Dedifferentiated amniotic fluid mesenchymal stem cell (primary cell): ENCODE measurements around the gene ZMIZ2.
"Not testable (repeated sequence)": the region's sequence is repeated elsewhere in the genome, so short reads cannot be mapped to it uniquely, and the experiment has no call there.

Experiments
- DNase-seq: peaks from one replicate; pipeline ENCODE4 v3.0.0-alpha.2; 2016; ENCODE audit errors: extremely low spot score

ZMIZ2 gene

DNA sequence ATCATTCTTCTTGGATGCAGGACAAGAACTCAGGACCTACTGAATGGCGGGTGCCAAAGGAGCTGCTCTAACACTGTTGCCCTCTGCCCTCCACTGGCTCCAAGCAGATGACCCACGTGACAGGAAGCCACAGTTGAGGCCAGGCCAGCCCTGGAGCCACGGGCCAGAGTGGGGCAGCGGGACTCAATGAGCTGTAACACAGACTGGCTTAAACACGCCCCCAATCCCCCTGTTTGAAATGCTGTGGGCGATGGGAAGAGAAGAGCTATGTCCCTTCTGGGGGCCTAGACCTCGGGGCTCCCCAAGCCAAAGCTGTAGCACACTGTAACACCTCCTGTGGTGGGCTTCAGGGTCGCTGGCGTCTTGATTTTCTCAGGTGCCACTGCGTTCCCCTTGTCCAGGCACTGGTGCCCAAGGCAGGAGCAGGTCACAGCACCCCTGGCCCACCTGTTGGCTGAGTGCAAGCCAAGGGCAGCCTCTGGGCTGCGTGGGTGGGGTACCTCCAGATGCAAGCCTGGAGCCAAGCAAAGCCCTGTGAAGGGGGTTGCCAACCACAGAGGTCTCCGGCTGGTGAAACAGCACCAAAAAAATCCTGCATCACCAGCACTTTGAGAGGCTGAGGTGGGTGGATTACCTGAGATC, 18.6 kb upstream of the ZMIZ2 start:
- no peak for DNase-seq

DNA sequence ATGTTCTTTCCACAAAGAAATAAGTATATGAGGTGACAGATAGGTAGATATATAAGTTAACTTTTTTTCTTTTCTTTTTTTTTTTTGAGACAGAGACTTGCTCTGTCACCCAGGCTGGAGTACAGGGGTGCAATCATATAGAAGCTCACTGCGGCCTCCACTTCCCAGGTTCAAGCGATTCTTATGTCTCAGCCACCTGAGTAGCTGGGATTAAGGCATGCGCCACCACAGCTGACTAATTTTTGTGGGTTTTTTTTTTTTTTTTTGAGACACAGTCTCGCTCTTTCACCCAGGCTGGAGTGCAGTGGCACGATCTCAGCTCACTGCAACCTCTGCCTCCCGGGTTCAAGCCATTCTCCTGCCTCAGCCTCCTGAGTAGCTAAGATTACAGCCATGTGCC, 15.7 kb upstream of the ZMIZ2 start:
- not testable (repeated sequence) for DNase-seq

DNA sequence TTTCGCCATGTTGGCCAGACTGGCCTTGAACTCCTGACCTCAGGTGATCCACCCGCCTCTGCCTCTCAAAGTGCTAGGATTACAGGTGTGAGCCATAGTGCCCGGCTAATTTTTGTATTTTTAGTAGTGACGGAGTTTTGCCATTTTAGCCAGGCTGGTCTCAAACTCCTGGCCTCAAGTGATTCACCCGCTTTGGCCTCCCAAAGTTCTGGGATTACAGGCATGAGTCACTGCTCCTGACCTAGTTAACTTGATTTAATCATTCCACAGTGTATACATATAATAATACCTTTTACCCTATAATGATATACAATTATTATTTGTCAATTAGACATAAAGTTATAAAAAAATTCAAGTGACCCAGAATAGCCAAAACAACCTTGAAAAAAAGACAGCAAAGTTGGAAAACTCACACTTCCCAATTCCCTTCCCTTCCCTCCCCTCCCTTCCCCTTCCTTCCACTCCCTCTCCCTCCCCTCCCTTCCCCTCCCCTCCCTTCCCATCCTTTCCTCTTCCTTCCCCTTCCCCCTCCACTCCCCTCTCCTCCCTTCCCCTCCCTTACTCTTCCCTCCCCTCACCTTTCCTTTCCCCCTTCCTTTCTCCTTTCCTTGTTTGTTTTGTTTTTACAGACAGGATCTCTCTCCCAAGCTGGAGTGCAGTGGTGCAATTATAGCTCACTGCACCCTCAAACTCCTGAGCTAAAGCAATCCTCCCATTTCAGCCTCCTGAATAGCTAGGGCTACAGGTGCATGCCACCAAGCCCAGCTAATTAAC, 14.8 kb upstream of the ZMIZ2 start:
- peak; percentile 46 for DNase-seq

DNA sequence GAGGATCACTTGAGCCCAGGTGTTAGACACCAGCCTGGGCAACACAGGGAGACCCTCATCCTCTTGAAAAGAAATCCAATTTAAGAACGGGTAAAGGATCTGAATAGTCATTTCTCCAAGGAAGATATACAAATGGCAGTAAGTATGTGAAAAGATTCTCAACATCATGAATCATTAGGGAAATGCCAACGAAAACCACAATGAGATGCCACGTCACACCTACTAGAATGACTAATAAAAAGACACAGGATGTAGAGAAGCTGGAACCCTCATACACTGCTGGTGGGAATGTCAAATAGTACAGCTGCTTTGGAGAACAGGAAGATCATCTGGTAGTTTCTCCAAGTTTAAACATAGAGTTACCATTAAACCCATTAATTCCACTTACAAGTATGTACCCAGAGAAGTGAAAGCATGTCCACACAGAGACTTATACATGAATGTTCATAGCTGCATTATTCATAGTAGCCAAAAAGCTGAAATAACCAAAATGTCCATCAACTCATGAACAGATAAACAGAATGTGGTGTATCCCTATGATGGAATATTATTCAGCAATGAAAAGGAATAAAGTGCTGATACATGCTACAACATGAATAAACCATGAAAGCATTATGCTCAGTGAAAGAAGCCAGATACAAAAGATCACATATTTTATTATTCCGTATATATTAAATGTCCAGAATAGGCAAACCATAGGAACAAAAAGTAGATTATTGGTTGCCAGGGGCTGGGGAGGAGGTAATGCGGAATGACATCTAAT, 13.1 kb upstream of the ZMIZ2 start:
- DNase-seq, result peak; percentile 92

DNA sequence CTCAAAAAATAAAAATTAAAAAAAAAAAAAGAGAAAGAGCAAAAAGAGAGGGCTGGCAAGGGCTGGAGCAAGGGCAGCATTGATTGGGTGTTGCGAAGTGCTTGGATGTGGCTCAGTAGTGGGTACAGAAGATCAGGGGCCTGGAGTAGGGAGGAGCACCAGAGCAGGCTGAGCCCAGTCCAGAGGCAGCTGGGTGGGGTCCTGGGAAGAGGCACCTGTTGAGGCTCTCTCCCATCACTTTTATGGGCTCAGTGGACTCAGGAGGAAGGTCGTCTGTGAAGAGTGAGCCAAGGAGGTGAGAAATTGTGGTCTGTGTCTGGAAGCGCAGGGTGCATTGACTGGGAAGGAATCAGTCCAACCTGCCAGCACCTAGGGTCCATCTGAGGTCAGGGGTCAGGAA, 11.8 kb upstream of the ZMIZ2 start:
- no peak for DNase-seq

DNA sequence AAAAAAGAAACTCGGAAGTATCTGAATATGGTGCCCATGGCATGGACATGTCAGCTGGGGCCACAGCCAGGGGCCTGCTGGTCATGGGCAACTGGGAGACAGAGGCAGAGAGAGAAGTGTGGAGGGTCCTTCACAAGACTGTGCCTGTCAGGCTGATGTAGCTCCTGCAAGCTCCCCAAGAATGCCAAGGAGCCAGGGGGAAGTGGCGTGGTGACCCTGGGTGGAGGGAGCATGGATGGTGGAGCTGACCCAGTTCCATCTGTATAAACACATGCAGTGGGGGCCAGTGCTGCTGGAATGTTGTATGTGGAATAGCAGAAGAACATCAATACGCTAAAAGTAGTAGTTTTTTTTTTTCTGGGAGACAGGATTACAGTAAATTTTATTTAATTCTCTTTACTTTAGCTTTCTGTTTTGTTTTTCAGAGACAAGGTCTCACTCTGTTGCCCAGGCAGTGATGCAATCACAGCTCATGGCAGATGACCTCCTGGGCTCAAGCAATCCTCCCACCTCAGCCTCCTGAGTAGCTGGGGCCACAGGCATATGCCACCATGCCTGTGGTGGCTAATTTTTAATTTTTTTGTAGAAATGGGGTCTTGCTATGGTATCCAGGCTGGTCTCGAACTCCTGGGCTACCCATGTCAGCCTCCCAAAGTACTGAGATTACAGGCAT, 10.5 kb upstream of the ZMIZ2 start:
- DNase-seq, result no peak

DNA sequence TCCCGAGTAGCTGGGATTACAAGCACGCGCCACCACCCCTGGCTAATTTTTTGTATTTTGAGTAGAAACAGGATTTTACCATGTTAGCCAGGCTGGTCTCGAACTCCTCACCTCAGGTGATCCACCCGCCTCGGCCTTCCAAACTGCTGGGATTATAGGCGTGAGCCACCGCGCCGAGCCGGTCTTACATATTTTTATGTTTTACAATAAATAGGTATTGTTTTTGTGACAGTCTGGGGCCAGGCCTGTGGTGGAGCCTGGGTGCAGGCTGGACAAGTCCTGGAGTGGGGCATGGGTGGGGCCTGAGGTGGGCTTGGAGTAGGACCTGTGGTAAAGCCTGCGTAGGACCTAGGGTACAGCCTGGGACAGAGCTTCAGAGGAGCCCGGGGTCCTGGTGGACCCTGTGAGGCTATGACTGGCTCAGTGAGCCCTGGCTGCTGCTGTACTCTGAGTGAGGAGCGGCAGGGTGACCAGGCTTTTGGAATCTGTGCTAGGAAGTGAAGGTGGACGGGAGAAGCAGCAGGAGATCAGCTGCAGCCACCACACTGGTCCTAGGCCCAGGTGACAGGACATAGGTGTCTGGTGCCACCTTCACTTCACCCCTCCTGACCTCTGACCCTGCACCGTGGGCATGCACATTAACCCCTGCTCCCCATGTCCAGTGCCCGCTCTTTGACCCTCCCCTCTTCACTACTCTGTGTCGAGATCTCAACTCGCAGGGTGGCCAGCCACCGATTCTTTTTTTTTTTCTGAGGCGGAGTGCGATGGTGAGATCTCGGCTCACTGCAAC, 9.6 kb upstream of the ZMIZ2 start:
- DNase-seq, result no peak

DNA sequence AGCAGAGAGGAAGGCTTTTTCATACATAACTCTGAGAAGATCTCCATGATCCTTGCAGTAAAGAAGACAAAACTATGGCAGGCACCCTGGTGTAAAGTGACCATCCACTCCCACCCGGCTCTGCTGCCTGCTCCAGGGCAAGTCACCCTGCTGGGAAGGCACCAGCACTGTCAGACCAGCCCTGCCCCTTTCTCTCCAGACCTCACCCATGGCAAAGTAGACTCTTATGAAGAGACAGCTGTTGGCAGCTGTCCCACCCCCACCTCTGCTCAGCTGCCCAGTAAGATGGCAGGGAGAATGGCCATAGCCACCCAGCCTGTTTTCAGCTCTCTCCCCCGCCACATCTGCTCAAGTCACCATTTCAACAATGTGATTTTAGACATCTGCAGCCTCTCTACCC, 8.6 kb upstream of the ZMIZ2 start:
- no peak for DNase-seq

DNA sequence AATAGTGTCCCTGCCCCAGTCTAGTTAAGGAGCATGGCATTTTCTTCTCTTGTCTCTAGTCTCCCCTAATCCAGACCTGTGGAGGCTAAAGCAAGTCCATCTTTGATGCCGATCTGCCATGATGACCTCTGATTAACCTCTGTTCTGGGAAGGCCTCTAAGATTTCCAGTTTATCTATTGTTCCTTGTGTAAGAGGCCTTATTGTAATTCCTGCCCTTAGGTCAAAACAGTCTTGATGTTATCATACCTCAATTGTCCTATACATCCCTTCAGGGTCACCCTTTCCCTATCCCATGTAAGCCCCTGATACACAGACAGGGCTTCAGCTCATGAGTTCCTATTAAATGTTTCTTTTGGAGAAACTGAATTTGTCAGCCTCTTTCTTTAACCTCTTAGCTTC, 4.9 kb upstream of the ZMIZ2 start:
- DNase-seq, result no peak

DNA sequence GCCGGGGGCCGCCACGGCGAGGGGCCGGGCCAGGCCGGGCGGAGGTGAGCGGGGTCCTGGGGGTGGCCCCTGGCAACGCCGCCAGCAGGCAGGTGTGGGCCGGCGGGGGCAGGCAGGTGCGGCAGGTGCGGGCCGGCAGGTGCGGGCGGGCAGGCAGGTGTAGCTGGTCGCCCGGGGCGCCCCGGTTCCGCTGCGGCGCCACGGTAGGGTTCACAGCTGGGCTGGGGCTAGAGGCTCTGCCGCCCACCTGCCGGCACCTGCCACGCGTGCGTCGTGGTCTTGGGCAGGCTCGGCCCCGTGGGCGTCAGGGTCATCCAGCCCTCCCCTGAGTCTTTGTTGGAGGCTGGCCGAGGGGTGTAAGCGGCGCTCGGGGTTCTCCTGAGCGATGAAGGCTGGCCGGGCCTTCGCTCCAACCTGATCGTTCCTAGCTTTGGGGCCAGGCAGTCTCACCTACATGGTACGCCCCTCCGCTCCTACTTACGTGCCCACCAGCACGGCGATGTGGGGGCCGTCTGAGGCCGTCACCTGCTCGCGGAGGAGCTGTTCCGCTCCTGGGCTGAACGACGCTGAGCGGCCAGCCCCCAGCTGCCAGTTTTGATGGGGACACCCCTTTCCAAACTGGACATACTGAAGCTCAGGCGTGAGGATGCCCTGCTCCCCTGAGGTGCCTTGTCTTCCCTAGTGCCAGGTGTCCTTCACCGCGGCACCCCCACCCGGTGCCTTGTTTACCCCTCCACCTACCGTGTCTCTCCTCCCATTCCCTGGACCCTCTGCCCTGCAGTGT, 493 bp downstream of the ZMIZ2 start:
- no peak for DNase-seq

DNA sequence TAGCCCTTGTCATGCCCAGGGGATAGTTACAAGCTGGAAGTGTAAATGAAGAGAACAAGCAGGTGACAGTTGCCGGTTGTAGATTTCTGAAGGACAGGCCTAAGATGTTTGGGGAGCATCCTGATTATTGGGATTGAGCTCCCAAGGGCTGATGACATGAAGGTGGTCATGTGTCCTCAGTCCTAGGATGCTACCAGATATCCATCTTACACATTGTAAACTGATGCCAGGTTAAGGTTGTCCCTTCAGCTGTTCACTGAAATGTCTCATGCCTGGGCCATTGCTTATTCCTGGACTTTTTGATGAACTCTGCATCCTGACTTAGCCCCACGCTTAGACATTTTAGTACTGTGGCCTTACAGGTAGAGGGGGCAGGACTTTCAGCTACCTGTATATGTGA, 1.3 kb downstream of the ZMIZ2 start:
- no peak for DNase-seq

DNA sequence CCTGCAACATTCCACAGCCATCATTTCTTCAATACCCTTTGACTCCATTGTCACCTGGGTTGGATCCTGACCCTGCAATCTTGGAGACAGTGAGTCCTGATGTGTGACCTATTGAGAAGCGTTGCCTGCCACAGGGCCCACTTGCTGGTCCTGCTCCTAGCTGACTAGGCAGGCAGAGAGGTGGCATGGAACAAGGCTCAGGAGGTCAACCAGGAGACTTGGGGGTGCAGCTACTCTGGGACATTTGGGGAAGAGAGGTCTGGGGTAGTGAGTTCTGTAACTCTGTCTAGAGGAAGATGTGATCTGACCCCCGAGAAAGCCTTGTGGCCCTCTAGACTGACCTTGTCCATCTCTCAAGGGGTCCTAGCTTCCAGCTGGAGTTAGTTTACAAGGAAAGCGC, 1.8 kb downstream of the ZMIZ2 start:
- no peak for DNase-seq

DNA sequence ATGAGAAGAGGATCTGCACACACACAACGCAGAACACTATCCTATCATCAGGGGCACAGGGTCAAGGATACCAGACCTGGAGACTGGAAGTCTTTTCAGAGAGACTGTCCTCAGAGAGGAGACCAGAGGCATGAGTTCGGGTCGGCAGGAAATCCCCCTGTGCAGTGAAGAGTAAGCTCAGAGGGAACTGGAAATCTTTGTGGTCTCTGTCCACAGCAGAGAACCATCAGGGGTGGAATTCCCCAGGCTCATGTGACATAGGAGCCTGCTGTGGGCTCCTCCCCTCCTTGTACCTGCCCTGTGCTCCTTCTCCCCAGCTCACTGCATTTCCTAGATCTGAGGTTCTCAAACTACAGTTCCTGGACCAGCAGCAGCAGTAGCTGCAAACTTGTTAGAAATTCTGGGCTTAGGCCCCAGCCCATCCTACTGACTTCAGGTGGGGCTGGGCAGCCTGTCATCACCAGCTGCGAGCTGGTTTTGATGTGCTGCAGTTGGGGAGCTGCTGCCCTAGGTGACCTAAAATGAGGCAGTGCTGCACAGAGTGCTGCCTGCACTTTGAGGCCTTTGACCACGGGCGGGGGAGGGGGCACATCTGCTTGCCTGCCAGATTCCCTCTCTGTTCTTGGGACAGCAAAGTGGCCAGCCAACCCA, 2.4 kb downstream of the ZMIZ2 start:
- DNase-seq, result no peak

DNA sequence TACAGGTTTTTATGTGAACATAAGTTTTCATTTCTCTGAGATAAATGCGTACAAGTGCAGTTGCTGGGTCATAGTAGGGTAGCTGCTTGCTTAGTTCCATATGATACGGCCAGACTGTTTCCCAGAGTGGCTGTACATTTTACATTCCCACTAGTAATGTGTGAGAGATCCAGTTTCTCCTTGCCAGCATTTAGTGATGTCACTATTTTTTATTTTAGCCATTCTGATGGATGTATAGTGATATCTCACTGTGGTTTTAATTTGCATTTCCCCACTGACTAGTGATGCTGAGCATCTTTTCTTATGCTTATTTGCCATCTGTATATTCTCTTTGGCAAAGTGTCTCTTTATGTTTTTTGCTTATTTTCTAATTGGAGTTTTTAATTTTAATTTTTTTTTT, 4.2 kb downstream of the ZMIZ2 start:
- DNase-seq, result no peak

DNA sequence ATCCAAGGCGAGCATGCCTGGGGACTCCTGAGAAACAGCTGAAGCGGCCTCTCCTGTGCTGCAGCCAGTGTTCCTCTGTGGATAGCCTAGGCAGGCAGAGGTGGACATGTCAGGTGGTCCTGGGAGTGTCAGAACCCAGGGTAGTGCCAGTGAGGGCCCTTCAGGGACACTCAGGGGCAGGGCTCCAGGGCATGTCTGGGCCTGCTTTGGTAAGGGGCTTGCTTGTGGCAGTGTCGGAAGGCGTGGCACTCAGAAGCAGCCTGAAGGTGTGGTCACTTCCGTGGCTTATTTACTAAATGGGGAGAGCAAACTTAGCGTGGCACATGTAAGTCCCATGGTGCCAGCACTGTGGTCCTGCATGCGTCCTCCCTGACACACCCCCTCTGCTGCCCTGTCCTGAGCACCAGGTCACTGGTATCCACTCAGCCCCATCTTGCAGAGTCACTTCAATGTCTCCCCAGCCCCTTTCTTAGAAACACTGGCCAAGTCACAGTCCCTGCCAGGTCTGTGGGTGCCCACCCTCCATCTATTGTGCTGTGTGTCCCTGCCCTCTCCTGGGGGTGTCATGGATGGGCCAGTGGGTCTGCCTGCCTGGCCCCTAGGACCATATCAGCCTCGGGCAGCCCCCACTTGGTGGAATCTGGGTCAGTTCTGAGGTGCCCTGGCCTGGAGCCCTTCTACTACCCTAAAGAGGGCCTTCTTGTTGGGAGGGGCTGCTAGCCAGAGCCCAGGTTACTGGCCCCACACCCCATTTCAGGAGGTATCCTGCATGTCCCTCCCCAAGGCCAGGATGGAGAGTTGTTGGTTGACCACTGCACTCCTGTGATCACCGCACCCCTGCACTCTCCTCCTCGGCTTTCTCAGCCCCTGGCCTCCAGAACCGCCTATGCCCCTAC, 6.4 kb downstream of the ZMIZ2 start:
- DNase-seq, result no peak

DNA sequence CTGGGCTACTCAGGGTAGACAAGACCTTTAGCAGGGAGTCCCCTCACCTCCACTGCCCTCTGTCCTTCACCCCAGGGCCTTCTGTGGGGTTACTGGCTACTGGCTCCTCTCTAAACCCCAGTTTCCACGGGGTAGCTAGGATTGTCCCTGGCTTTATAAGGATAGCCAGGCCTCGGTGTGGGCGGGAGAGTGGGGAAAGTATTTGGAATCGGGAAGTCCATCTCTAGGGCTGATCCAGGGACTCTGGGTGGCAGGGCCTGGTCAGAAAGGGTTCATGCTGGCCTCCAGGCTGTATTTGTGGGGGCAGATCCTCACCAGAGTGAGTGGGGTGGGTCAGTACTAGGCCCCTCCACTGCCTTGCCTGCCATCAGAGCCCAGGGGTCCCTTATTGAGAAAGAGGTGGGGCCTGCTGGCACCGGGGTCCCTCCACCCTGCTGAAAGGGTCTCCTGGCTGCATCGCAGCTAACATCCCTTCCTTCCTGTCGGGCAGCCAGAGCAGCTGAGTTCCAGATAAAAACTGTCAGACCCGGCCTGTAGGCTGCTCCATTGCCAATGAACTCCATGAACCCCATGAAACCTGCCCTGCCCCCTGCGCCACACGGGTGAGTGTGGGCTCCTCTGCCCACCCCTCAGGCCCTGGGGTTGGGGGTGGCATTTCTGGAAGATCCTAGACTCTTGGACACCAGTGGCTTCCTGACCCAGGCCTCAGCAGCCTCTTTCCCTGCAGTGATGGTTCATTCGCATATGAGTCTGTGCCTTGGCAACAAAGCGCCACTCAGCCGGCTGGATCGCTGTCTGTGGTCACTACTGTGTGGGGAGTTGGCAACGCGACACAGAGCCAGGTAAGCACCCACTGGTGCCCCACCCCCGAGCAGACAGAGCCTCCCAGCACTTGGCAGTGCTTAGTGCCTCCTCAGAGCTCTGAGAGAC, 7.3 kb downstream of the ZMIZ2 start:
- no peak for DNase-seq

DNA sequence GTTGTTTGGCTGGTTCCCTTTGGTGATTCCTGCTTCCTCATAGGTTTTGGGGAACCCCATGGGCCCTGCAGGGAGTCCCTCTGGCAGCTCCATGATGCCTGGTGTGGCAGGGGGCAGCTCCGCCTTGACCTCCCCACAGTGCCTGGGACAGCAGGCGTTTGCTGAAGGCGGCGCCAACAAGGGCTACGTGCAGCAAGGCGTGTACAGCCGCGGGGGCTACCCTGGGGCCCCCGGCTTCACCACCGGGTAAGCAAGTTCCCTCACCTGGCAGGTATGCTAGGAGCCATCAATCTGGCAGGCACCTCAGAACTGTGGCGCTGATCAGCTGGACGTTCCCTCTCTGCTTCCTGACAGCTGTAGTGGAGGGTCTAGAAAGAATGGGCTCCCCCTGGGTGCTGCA, 8.3 kb downstream of the ZMIZ2 start:
- DNase-seq, result no peak

DNA sequence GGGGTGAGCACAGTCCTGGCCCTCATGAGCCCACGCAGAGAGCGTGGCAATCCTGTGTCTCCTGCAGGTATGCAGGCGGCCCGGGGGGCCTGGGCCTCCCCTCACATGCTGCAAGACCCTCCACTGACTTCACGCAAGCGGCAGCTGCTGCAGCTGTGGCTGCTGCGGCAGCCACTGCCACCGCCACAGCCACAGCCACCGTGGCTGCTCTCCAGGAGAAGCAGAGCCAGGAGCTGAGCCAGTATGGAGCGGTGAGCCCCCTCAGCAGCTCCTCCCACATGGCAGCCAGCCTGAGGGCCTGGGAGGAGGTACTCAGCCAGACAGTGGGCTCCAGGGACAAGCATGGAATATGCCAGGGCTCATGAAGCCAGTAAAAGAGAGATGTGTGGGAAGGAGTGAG, 8.7 kb downstream of the ZMIZ2 start:
- DNase-seq, result no peak
